ENCODE data around the gene AKAP14. TPM values are rescaled to one million over a fixed set of nuclear protein-coding genes. Genes with fewer than 3 reads are reported as not detected.
"Not testable (repeated sequence)": the region's sequence is repeated elsewhere in the genome, so short reads cannot be mapped to it uniquely, and the experiment has no call there.

Gene AKAP14
- not detected for total RNA-seq

DNA sequence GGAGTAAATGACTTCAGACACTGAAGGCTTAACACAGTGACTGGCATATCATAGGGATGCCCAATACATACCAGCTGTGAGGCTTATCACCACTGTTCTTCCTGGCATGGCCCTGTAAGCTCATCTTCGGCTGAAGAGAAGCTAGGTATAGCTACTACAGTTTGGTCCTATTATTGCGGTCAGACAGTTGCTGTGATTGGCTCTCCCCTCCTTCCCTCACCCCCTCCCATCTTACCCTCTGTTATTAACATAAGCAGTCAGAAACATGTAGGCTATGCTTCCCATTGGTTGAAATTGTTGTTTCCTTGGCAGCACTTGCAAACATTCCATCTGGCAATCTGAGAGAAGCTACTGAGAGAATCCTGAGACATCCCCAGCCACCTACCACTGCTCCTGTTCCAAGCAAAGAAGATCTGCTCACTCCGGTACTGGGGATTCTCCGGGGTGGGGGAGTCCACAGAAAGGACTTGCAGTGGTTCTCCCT, at the start of gene AKAP14:
AKAP14 (plus strand) TSS at position 51 of the 484 bp plus-strand sequence. CDS start 7,331 bp downstream, outside the sequence.
- no peak for DNase-seq

DNA sequence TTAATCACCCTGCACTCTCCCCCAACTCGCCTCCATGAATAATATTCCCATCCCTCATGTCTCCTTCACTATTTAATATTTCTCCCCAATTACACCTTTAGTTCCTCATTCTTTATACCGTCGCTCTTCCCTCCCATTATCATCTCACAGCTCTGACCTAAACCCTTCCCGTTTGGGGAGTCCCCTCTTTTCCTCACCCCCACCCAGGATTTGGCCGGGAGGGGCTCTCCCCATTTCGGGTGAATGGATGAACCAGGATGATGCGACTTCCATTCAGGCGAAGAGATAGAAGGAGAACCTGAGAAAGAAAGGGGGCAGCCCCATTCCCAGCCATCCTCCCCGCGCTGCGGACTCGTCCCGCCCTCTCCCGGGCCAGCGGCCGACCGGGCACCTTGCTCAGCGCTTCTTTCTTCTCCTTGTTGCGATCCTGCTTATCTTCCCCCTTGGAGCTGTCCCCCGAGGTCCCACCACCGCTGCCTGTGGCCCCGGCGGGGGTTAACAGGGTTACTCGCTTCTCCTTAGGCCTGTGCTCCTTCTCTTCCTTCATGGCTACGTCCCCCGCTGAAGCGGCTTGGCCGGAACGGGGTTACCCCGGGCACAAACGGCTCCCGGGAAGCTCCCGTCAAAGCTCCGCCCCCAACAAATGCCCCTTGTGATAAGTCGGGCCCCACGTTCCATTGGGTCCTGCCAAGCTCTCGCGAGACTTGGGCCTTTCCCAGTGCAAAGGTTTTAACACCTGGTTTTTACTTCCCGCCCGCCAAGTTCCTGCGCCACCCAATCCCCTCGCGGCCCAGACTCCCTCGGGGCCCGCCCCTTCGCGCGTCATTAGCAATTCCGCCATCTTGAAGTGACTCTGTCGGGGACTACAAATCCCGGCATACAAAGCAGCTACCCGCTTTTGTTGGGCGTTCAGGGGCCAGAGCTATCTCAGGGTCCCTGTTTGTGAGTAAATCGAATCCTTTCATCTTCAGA, 43.0 kb upstream of the AKAP14 start, which contains the start of gene UPF3B:
UPF3B (minus strand) TSS at position 582 of the 972 bp plus-strand sequence; CDS start at position 547, 35 bp downstream.
- peak; percentile 92 for DNase-seq

DNA sequence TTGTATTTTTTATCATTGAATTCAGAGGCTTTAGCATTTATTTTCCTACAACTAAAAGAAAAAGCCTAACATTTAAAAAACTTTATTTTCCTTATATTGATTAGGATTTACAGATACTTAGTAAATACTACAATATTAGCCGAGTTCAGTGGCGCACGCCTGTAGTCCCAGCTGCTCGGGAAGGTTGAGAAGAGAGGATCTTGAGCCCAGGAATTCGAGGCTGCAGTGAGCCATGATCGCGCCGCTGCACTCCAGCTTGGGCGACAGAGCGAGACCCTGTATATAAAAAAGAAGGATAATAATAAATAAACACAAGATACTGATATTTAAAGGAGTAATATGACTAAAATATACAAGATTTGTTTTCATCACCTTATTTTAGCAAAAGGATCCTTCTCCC, 42.2 kb upstream of the AKAP14 start:
- DNase-seq, result no peak

DNA sequence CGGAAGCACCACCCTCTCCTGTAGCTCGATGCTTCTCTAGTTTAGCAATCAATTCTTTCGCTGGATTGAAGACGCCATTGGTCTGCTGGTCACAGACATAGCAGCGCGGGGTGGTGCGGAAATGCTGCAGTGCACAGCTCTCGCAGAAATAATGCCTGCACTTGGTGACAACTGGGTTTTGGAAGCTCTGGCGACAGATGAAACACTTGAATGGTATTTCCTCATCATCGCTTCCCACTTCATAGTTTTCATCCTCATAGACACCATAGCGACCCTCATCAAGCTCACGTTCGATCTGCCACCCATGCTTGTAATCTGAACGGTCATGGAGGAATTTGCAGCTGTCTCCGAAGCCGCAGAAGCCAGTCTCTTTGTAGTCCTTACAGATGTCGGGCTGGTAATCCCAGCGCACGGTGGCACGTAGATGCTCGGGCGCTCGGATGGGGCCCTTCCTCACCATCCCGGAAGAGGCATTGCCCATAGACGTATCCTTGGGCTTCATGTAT, 25.0 kb upstream of the AKAP14 start:
- peak; percentile 11 for DNase-seq

DNA sequence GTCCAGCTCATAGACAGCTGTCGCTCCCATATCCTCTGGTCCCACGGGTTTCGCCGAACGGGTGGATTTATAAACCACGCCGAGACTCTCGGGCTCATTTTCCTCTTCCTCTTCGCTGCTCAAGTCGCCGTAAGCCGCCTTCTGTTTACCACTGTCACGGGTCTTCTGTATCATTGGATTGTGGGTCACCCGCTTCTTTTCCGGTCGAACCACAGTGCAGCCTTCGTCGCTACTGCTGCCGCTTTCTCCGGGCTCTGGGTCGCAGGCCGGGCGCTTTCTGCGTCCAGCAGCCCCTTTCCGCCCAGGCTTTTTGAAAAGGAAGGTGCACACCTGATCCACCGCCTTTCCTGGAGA, 24.5 kb upstream of the AKAP14 start:
- no peak for DNase-seq

DNA sequence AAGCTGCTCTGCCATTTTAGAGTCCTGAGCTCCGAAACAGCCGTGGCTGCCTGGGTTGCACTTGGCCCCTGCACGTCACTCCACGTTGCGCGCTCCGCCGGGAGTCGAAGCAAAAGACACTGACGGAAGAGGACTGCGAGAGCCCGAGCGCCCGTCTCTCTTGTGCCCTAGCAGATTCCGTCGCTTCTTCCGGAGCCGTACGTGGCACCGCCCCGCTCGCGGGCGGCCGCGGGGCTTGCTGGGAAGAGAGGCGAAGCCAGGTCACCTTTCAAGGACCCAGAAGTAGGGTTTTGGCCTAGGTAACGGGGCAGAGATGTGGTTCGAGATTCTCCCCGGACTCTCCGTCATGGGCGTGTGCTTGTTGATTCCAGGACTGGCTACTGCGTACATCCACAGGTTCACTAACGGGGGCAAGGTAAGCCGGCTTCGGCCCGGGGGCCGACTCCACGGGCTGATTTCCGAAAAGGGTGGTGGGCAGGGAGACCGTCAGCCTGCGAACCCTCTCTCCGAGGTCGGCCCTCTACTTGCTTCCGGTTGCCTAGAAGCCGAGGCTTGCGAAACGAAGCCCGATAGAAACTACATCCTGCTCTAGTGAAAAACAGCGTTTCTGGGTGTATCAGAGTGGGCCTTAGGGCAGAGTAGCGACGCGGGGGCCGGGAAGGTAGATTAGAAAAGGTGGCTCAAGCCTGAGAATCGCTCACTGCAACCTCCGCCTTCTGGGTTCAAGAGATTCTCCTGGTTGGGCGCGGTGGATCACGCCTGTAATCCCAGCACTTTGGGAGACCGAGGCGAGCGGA, 23.9 kb upstream of the AKAP14 start, which contains the start of the genes NDUFA1 and RNF113A:
NDUFA1 (plus strand) TSS at position 234 of the 797 bp plus-strand sequence; CDS start at position 314, 80 bp downstream.
RNF113A (minus strand) TSS at position 135 of the 797 bp plus-strand sequence; CDS start at position 15, 120 bp downstream.
- peak; percentile 74 for DNase-seq

DNA sequence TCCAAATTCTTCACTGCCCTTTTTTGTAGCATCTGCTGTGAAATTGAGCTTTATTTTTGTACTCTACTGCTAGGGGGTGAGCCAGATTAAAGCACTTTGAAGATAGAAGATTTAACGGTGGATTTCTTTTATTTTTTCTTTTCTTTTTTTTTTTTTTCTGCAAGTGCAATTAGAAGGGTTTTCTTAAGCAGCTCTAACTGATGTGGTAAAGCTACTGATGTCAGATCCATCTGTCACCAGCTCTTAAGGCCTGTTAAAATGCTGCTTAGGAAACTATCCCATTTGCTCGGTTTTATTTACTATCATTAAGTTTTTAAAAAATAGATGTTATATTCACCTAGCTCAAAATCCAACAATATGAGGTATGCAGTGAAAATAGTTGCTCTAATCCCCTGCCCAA, 17.0 kb upstream of the AKAP14 start:
- DNase-seq, result no peak

DNA sequence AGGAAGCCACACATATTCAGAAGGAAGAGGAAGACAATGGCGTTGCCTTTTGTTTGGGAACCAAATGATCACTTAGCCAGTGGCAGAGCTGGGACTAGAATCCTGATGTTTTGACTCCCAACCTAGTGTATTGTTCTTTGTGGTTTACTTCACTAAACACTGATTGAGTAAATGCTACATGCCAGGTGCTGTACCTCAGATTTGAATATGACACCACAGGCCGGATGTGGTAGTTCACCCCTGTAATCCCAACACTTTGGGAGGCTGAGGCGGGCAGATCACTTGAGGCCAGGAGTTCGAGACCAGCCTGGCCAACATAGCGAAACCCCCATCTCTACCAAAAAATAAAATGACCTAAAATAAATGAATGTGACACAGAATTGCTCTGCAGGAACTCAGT, 15.6 kb upstream of the AKAP14 start:
- DNase-seq, result no peak

DNA sequence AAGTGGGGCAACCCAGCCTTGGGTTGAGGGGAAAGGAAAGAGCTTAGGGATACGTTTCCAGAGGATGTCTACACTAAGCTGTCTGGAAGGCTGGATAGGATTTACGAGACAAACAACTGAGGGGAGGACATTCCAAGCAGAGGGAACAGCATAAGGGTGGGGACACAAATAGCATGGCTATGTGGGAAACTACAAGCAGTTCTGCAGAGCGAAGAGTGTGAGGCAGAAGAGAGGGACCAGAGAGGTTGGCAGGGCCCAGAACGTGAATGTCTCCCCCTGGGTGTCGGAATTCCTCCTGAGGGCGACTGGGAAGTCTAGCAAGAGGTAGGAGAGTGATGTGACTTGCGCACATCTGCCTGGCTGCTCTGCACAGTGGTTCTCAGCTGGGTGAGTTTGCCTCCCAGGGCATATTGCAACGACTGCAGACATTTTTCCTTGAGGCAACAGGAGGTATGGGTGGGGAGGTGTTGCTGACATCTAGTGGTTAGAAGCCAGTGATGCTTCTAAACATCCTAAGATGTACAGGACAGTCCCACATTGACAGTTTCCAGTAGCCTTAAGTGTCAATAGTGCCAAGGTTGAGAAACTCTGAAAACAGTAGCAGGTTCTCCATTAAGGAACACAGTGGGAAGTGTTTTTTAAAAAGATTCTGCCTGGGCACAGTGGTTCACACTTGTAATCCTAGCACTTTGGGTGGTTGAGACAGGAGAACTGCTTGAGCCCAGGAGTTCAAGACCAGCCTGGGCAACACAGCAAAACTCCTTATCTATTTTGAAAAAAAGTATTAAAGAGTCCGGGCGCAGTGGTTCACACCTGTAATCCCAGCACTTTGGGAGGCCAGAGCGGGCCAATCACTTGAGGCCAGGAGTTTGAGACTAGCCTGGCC, 14.9 kb upstream of the AKAP14 start:
- DNase-seq, result no peak

DNA sequence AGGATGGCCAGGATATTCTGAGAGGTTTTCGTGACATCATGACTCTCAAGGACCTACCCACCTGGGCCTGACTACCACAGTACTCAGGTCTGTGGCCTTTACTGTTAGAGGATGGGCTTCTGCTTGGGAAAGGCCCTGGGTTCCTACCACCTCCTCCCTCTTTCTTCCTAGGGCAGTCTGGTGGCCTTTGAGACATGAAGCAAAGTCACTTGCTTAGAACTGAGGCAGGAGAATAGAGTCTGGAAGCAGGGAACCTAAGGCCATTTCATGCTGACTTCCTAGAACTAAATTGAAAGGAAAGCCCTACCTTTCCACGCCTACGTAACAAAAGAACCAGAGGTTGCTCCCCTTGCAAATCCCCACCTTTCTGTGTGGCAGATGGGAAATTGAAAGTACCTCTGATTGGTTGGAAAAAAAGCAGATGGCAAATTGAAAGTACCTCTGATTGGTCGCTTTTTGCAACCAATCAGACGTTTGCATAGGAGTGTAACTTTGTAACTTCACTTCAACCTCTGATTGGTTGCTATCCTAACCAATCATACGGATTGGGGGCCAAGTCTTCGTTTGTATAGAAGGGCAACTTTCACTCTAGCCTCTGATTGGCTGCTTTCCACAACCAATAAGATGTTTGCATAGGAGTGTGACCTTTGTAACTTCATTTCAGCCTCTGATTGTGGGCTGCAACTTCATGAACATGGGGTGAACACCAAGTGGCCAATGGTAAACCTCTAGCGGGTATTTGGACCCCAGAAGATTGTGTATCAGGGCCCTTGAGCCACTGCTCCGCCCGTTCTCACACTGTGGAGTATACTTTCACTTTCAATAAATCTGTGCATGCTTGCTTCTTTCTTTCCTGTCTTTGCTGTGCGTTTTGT, 9.9 kb upstream of the AKAP14 start:
- DNase-seq, result no peak

DNA sequence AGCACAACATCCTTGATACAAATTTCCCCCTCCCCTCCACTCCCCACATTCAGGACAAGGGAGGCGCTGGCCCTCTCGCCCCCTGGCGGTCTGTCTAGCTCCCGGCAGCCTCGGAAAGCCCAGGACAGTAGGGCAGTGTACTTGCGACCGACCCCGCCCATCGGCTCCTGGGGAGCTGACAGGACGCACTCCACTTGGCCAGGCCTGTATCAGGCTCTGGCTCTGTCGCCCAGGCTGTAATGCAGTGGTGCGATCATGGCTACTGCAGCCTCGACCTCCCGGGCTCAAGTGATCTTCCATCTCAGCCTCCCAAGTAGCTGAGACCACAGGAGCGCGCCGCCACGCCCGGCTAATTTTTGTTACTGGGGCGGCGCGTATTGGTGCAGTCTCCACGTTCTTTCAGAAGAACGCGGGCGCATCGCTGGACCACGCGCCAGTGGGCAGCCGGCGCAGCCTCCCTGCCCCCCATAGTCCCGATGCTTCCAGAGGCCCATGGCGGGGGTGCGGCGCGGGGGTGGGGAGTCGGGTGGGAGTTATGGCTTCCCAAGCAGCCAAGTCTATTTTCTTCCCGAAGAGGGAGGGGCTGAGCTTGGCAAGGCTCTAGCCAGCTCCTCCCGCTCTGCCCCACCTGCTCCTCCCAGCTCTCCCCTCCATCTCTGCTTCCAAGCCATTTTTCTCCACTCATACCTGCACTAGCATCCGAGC, 7.8 kb upstream of the AKAP14 start:
- DNase-seq, result peak; percentile 28

DNA sequence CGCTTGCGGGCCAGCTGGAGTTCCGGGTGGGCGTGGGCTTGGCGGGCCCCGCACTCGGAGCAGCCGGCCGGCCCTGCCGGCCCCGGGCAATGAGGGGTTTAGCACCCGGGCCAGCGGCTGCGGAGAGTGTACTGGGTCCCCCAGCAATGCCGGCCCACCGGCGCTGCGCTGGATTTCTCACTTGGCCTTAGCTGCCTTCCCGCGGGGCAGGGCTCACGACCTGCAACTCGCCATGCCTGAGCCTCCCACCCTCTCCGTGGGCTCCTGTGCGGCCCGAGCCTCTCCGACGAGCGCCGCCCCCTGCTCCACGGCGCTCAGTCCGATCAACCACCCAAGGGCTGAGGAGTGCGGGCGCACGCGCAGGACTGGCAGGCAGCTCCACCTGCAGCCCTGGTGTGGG, 5.1 kb upstream of the AKAP14 start:
- DNase-seq, result not testable (repeated sequence)

DNA sequence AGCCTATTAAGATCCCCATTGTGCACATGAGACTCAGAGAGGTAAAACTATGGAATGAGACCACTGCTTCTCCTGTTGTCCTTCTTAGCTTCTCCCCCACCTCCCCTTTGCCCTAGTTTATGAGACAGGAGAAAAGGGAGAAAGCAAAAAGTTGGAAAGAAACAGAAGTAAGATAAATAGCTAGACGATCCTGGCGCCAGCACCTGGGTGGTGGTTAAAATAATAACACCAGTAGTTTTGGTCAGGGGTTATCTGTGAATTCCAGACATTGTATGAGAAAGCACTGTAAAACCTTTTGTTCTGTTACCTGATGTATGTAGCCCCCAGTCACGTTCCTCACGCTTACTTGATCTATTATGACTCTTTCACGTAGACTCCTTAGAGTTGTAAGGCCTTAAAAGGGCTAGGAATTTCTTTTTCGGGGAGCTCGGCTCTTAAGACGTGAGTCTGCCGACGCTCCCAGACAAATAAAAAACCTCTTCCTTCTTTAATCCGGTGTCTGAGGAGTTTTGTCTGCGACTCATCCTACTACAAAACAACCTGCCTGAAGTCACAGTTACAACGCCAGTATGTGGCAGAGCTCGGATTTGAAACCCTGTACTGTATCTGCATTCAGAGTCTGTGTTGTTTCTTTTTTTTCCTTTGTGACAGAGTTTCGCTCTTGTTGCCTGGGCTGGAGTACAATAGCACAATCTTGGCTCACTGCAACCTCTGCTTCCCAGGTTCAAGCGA, 3.6 kb upstream of the AKAP14 start:
- not testable (repeated sequence) for DNase-seq

DNA sequence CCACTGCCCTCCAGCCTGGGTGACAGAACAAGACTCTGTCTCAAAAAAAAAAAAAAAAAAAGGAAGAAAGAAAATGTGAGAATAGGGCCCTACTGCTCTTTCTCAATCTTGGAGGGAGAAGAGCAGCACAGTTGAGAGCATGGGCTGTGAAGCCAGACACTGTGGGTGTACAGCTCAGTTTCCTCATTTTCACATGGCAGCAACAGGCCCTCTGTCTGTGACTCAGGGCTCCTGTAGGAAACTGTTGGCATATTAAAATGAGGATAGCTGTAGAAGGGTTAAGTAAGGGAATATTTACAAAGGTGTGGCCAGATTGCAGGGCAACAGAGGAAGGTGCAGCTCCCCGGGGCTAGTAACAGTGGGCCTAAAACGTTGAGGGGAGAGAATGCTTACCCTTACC, 3.4 kb downstream of the AKAP14 start:
- no peak for DNase-seq

DNA sequence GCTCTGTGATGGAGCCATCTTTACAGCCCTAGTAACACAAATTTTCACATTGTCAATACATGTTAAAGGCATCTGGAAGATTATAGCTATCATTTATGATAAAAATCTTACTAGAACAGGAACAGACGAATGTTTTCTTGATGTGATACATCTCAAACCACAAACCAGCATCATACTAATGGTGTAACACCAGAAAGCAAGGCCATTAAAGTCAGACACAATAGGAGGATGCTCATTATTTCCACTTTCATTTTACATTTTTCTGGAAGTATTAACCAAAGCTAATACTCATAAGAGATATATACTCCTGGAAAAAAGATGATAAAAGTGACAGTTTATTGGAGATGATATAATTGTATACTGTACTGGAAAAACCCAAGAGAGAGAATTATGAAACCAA, 5.3 kb downstream of the AKAP14 start:
- DNase-seq, result no peak

DNA sequence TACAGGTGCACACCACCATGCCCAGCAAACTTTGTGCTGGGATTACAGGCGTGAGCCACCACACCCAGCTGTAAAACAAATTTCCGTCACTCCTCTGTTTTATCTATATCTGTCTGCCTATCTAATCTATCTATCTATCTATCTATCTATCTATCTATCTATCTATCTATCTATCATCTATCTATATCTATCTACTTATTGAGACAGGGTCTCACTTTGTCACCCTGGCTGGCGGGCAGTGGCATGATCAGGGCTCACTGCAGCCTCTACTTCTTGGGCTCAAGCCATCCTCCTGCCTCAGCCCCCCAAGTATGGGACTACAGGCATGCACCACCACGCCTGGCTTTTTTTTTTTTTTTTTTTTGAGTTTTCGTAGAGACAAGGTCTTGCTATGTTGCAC, 20.6 kb downstream of the AKAP14 start:
- no peak for DNase-seq

DNA sequence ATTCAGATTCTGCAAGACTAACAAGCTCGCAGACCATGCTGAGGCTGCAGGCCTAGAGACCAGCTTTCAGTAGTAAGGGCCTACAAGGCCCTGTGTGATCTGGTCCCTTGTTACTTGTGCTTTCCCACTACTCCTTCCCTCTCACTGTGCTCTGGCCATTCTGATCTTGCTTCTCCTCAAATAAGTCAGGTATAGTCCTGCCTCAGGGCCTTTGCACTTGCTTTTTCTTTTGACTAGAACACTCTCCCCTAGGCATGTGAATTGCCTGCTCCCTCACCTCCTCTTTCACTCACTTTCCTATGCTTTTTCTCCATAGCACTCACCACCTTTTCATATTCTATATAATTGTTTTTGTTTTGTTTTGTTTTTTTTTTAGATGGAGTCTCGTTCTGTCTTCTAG, 22.2 kb downstream of the AKAP14 start:
- no peak for DNase-seq

DNA sequence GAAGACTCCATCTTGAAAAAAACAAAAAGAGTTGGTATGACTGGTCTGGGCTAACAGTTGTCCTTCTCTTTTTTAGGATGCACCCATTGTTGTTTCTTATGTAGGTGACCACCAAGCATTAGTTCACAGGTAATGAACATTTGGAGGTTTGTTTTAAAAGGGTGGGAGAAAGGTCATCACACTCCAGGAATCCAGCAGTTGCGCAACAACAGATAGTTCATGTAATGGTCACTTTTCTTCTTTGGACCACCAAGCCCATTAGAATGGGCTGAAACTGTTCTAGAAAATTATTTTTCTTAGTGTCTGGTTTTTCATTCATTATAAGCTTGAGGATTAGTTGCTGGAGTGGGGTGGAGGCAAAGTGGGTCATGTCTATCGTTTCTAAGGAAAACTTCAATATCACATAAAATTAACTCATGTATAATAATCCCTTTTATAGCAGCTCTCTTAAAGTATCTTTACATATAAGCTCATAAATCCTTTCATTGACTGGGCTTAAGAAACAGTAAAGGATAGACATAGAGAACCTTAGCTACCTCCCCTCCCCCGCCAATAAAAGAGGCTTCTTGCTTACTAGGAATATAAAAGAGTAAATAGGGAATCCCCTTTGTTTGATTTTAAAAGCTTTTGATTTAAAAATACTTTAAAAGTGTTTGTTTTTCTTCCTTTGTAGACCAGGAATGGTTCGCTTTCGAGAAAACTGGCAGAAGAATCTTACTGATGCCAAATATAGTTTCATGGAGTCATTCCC, 24.3 kb downstream of the AKAP14 start:
- DNase-seq, result no peak

DNA sequence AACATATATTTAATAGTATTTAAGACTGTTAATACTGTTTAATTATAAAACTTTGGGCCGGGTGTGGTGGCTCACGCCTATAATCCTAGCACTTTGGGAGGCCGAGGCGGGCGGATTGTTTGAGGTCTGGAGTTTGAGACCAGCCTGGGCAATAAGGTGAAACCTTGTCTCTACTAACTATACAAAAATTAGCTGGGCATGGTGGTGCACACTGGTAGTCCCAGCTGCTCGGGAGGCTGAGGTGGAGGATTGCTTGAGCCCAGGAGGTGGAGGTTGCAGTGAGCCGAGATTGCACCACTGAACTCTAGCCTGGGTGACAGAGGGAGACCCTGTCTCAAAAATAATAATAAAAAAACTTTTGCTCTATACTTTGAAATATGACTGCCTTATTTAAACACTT, 26.7 kb downstream of the AKAP14 start:
- DNase-seq, result not testable (repeated sequence)
